HG02642 (cell line): ENCODE results near the gene CENPH.
"Not testable (repeated sequence)": the region's sequence is repeated elsewhere in the genome, so short reads cannot be mapped to it uniquely, and the experiment has no call there.

ENCODE experiments used
- ATAC-seq: cut with Tn5 transposase; IDR thresholded peaks from one replicate; pipeline ENCODE4 v1.9.1; 2021; ENCODE audit warnings: mild to moderate bottlenecking; ENCODE audit not compliant: unreplicated experiment, poor library complexity

The CENPH gene

GRCh38 chr5:69206528-69207190 lies 17.3 kb downstream of the CENPH start:
- no peak for ATAC-seq

- ATAC-seq: no peak
Observed at GRCh38 chr5:69209602-69210001, 20.2 kb downstream of the CENPH start.

- no peak for ATAC-seq
Observed at GRCh38 chr5:69211200-69211599, 21.8 kb downstream of the CENPH start.

GRCh38 chr5:69212022-69212421 lies 22.6 kb downstream of the CENPH start:
- no peak for ATAC-seq

- ATAC-seq: no peak
Observed at GRCh38 chr5:69213513-69214215, 24.3 kb downstream of the CENPH start.

- ATAC-seq: no peak
Observed at GRCh38 chr5:69217151-69217511, 27.7 kb downstream of the CENPH start.

GRCh38 chr5:69217548-69218526 lies 28.5 kb downstream of the CENPH start:
- peak; percentile 93 for ATAC-seq

DNA sequence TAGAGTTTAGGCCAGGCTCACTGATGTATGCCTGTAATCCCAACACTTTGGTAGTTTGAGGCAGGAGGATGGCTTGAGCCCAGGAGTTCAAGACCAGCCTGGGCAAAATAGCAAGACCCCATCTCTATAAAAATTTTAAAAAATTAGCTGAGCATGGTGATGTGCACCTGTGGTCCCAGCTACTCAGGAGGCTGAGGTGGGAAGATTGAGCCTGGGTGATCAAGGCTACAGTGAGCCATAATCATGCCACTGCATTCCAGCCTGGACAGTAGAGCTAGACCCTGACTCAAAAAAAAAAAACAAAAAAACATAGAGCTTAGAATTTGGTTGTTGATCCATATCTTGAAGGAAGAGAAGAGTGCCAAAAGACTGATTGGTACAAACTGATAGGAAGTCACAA lies 30.6 kb downstream of the CENPH start:
- ATAC-seq: no peak

- not testable (repeated sequence) for ATAC-seq
Observed at GRCh38 chr5:69220371-69220770, 31.0 kb downstream of the CENPH start.

- ATAC-seq: not testable (repeated sequence)
Observed at GRCh38 chr5:69220833-69221232, 31.4 kb downstream of the CENPH start.

DNA sequence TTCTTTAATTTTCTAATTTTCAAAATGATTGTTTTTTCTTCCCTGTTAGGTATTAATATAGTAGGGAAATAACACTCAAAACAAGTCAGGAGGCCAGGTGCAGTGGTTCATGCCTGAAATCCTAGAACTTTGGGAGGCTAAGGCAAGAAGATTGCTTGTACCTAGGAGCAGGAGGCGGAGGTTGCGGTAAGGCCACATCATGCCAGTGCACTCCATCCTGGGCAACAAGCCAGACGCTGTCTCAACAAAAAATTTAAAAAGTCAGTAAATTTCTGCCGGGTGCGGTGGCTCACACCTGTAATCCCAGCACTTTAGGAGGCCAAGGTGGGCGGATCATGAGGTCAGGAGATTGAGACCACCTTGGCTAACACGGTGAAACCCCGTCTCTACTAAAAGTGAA lies 35.1 kb downstream of the CENPH start:
- ATAC-seq: no peak

DNA sequence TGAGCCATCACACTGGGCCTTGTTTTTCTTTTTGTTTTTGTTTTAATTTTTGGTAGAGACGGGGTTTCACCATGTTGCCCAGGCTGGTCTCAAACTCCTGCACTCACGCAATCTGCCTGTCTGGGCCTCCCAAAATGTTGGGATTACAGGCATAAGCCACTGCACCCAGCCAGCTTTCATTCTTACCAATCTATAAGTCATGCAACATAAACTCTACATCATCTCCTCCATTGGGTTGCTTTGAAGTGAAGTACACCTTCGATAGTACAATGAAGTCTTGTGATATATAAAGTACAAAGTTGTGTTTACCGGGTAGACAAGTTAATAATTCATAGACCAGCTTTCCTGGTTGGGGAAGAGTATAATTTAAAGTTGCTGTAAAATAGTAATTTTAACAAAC lies 36.5 kb downstream of the CENPH start:
- no peak for ATAC-seq

DNA sequence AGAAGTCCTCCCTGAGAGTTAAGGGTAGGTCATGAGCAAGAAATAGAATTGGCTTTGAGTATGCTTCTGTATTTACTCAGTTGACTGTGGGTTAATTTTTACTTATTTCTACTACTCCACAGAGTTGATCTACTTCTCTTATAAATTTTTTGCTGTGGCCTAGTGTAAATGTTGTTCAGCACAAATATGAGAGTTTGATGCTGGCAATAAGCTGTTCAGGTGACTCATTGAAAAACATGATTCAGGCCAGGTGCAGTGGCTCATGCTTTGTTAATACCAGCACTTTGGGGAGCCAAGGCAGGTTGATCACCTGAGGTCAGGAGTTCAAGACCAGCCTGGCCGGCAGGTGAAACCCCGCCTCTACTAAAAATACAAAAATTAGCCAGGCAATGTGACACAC lies 40.8 kb downstream of the CENPH start:
- ATAC-seq: no peak

DNA sequence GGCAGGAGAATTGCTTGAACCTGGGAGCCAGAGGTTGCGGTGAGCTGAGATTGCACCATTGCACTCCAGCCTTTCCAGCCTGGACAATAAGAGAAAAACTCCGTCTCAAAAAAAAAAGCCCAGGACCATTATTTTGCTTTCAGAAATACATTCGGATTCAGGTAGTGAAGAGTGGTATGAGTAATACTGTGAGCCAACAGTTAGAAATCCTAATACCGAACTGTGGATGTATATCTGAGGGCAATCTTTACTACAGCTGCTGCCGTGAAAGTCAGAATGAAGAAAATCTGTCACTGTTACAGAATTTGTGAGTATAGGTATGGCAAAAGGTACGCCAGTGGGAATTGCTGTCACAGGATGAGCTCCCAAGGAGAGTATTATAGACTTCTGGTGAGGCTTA lies 41.9 kb downstream of the CENPH start:
- no peak for ATAC-seq

GRCh38 chr5:69231851-69232250 lies 42.5 kb downstream of the CENPH start:
- no peak for ATAC-seq

DNA sequence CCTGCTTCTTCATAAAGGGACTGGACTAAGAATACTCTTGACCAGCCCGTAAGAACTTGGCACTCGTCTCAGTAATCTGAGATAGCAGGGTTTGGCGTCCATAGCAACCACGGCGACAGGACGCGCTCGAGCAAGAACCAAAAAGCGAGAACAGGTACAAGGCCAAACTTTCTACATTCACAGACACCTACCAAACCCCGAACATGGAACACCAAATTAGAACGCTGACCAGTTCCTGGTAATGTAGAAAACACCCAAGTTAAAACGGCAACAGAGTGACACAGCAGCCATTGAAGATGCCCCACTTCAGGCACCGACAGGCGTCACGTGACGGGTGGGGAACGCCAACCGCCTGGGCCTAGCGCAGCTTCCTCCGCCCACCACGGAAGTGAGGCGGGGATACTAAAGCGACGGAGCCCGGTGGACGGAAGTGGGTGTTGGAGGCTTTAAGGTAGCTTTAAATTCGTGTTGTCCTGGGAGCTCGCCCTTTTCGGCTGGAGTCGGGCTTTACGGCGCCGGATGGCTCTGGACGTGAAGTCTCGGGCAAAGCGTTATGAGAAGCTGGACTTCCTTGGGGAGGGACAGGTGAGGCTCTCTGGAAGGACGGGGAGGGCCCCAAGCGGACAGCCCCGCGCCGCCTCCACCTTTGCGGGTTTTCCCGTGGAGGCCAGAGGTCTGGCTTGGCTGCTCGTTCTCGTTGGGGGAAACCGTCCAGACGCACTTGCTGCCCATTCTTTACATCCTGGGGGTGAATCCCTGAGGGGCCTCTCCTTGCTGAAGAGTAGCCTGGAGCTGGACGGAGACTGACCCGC lies 45.3 kb downstream of the CENPH start, which contains the start of gene CDK7:
Gene CDK7, plus strand, starts transcription at position 430 of the 812 bp plus-strand sequence. Its CDS starts 90 bp downstream, at position 520.
- peak; percentile 99 for ATAC-seq

GRCh38 chr5:69236733-69237132 lies 47.4 kb downstream of the CENPH start:
- not testable (repeated sequence) for ATAC-seq

DNA sequence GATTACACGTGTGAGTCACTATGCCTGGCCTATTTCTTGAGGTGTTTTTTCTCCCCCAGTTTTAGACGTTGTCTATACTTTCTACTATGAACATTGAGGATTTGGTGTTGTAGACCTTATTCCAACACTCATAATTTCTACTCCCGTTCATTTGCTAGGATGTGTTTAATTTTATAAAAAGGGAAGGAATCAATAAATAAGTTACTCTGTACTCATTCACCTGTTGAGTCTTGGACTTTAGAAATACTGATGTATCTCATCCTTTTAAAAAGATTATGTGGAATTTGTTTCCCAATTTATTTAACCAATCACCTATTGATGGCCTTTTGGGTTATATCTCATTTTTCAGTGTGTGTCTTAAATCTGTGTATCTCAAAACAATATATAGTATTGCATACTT lies 48.5 kb downstream of the CENPH start:
- ATAC-seq: no peak

DNA sequence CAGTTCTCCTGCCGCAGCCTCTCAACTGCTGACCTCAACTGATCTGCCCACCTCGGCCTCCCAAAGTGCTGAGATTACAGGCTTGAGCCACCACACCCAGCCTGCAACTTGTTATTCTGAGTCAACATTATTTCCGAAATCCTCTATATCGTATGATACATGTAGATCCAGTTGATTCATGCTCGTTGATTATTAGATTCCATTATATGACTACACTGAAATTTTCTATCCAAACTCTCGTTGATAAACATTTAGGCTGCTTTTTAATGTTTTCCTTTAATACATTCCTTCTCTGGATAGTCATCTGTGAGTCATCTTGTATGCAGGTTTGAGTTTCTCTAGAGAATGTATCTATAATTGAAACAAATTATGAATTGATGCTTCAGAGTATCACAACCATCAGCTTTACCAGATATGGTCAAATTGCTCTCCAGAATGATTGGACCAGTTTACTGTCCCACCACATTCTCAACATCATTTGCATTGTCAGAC lies 49.4 kb downstream of the CENPH start:
- no peak for ATAC-seq
